Common myeloid progenitor, CD34-positive (primary cell): ENCODE data around the gene RXRG.

Source experiments
- CTCF ChIA-PET: fragments of 350-600 bp; sonication (Branson Sonifier 250); formaldehyde crosslinking; loops from one replicate; lab custom pipeline; 2021; ENCODE audit warnings: antibody characterized with exemption; lab: Charles Lee
- POLR2A ChIA-PET: fragments of 350-600 bp; sonication (Branson Sonifier 250); formaldehyde crosslinking; loops from one replicate; lab custom pipeline; 2021; ENCODE audit warnings: antibody characterized with exemption; lab: Charles Lee
- DNase-seq, 3 donors: peaks; one replicate each; pipeline versions ENCODE4 v3.0.0 to v3.0.0-alpha.2; 2013
- H3K27ac ChIP-seq, 2 experiments: 1 replicate in 1 of 2; 2 replicates in 1 of 2; pipeline ENCODE4 v1.7.0; 2013; ENCODE audit warnings: inconsistent platforms in 2 of 2, low read length in 2 of 2, mild to moderate bottlenecking in 2 of 2, low read depth in 1 of 2, moderate library complexity in 1 of 2; ENCODE audit not compliant: severe bottlenecking in 2 of 2, insufficient read depth in 1 of 2, poor library complexity in 1 of 2
- H3K27me3 ChIP-seq, 5 experiments: replicated peaks in 2 of 5; 1 replicate in 3 of 5; 2 replicates in 2 of 5; pipeline versions ENCODE4 v1.6.1 to v1.7.0; 2013; ENCODE audit warnings: low read length in 4 of 5, mild to moderate bottlenecking in 2 of 5, moderate library complexity in 2 of 5, inconsistent platforms in 1 of 5; ENCODE audit not compliant: insufficient read depth in 5 of 5, control insufficient read depth in 4 of 5
- H3K36me3 ChIP-seq, 4 experiments: 1 replicate in 2 of 4; 2 replicates in 2 of 4; pipeline versions ENCODE4 v1.6.1 to v1.7.0; 2013; ENCODE audit warnings: low read length in 3 of 4, control low read depth in 1 of 4, mild to moderate bottlenecking in 1 of 4; ENCODE audit not compliant: control insufficient read depth in 4 of 4, insufficient read depth in 4 of 4
- H3K4me1 ChIP-seq, 4 experiments: 1 replicate in 3 of 4; 2 replicates in 1 of 4; pipeline versions ENCODE4 v1.6.1 to v1.7.1; 2013; ENCODE audit warnings: low read length in 3 of 4, mild to moderate bottlenecking in 3 of 4, control low read depth in 1 of 4, inconsistent platforms in 1 of 4, moderate library complexity in 1 of 4; ENCODE audit not compliant: control insufficient read depth in 4 of 4, insufficient read depth in 4 of 4; ENCODE audit errors: control extremely low read depth in 1 of 4
- H3K4me3 ChIP-seq, 7 experiments: 1 replicate in 4 of 7; 2 replicates in 3 of 7; pipeline versions ENCODE4 v1.5.1 to v1.7.0; 2013; ENCODE audit warnings: mild to moderate bottlenecking in 7 of 7, low read length in 6 of 7, moderate library complexity in 6 of 7, inconsistent platforms in 2 of 7, low read depth in 2 of 7, control low read depth in 1 of 7; ENCODE audit not compliant: insufficient read depth in 4 of 7, control insufficient read depth in 1 of 7; ENCODE audit errors: extremely low read depth in 1 of 7
- H3K9me3 ChIP-seq, 5 experiments: 1 replicate in 4 of 5; 2 replicates in 1 of 5; pipeline versions ENCODE4 v1.6.1 to v1.7.1; 2013; ENCODE audit warnings: low read length in 4 of 5, mild to moderate bottlenecking in 2 of 5, inconsistent platforms in 1 of 5, low read depth in 1 of 5, moderate library complexity in 1 of 5; ENCODE audit not compliant: control insufficient read depth in 4 of 5, insufficient read depth in 2 of 5; ENCODE audit errors: control extremely low read depth in 1 of 5
- WGBS: methylation state at CpG from one replicate; pipeline ENCODE4 v1.1.5; 2013; ENCODE audit not compliant: insufficient coverage; 5-methylcytosine and 5-hydroxymethylcytosine counted together

Gene RXRG

DNA sequence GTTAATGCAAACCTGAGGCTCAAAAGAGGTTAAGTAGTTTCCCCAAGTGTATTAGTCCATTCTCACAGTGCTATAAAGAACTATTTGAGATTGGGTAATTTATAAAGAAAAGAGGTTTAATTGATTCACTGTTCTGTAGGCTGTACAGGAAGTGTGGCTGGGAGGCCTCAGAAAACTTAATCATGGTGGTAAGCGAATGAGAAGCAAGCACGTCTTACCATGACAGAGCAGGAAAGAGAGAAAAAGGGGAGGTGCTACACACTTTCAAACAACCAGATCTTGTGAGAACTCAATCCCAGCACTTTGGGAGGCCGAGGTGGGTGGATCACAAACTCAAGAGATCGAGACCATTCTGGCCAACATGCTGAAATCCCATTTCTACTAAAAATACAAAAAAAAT is 38.5 kb upstream of the RXRG start:
- ChIA-PET CTCF (no interaction called here), POLR2A (no interaction called here)
- Histone ChIP-seq H3K4me3 (no peak overlapping the region), H3K4me1 (no peaks in the 10 kb centered on the region), H3K27ac (no peak overlapping the region), H3K27me3 (peaks cover 0 to 7% (median 2%) of the 10 kb centered on the region in 5 experiments), H3K36me3 (no peaks in the 10 kb centered on the region), H3K9me3 (no peaks in the 10 kb centered on the region)
- DNase-seq = peak in 1 of 3 donors; percentile 2
- 71% methylated on average over 2 of the region's 4 CpGs for WGBS

DNA sequence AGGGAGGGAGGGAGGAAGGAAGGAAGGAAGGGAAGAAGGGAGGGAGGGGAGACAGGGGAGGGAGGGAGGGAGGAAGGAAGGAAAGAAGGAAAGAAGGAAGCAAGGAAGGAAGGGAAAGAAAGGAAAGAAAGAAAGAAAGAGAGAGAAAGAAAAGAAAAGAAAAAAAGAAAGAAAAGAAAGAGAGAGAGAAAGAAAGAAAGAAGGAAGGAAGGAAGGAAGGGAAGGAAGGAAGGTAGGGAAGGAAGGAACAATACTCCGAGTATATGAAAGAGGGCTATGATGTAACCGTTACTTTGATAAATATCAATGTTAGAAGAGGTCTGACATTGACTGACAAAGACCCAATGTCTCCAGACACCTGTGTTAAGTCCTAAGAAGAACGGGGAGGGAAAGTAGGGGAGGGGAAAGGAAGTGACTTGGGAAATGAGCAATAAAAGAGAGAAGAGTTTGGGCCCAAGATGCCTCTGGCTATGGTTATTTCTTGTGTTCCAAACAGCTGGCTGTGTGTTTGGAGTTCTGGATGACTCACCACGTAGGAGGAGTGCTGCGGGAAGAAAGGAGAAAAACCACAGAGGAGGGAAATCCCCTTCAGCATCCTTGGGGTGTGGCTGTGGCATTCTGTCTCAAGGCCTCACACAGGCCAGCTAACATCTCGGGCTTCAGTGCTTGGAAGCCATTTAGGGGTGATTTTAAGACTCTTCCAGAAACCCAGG is 37.0 kb upstream of the RXRG start:
- peaks cover 0 to 5% (median under 1%) of the 10 kb centered on the region in 5 experiments for H3K27me3 ChIP-seq
- H3K27ac ChIP-seq = no peak overlapping the region
- H3K4me1 ChIP-seq = no peaks in the 10 kb centered on the region
- ChIA-PET CTCF (no interaction called here), POLR2A (no interaction called here)
- no peaks in the 10 kb centered on the region for H3K36me3 ChIP-seq
- DNase-seq = peak; percentile 6 to 38 (median 31)
- WGBS = 45% methylated on average over 6 of the region's 6 CpGs
- no peak overlapping the region for H3K4me3 ChIP-seq
- H3K9me3 ChIP-seq = no peaks in the 10 kb centered on the region

GRCh38 chr1:165476776-165477175 is 31.9 kb upstream of the RXRG start:
- Histone ChIP-seq H3K4me3 (no peak overlapping the region), H3K27me3 (peaks cover 0 to 6% (median 2%) of the 10 kb centered on the region in 5 experiments), H3K27ac (no peak overlapping the region), H3K36me3 (no peaks in the 10 kb centered on the region), H3K9me3 (no peaks in the 10 kb centered on the region), H3K4me1 (no peaks in the 10 kb centered on the region)
- ChIA-PET POLR2A (no interaction called here), CTCF (interaction anchor here (0.6 kb wide), 1 partner anchor 102 kb away, joined by 3 read pairs; no protein-coding TSS in a partner anchor)
- no peak for DNase-seq
- WGBS = 20% methylated on average over 1 of the region's 1 CpG

- DNase-seq = no peak
- POLR2A ChIA-PET = no interaction called here
- H3K27ac ChIP-seq = no peak overlapping the region
- CTCF ChIA-PET = no interaction called here
- WGBS = 94% methylated on average over 2 of the region's 2 CpGs
- no peaks in the 10 kb centered on the region for H3K9me3 ChIP-seq
- H3K4me3 ChIP-seq = no peak overlapping the region
- H3K27me3 ChIP-seq = peaks cover 0 to 13% (median 2%) of the 10 kb centered on the region in 5 experiments
- no peaks in the 10 kb centered on the region for H3K36me3 ChIP-seq
- H3K4me1 ChIP-seq = no peaks in the 10 kb centered on the region
These were observed 29.3 kb upstream of the RXRG start for GRCh38 chr1:165474196-165474595.

DNA sequence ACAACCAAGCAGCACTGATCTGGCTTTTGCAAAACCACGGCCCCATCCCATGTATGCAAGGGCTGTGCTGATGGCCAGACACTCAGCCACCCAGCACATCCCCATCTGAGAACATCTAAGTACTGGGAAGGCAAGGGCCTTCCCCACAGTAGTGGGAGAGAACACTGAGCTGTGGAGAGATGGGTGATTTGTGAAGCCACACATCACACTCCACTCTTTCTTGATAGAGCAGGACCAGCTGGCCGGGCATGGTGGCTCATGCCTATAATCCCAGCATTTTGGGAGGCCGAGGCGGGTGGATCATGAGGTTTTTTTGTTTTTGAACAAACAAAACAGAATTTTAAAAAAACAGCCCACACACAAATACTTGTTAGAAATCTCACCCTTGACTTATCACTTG is 28.2 kb upstream of the RXRG start:
- ChIA-PET POLR2A (no interaction called here), CTCF (no interaction called here)
- DNase-seq = no peak

GRCh38 chr1:165468726-165469249 is 23.9 kb upstream of the RXRG start:
- DNase-seq = no peak
- Histone ChIP-seq H3K27me3 (peaks cover 0 to 28% (median 14%) of the 10 kb centered on the region in 5 experiments), H3K9me3 (no peaks in the 10 kb centered on the region), H3K36me3 (no peaks in the 10 kb centered on the region), H3K4me3 (no peak overlapping the region), H3K4me1 (no peaks in the 10 kb centered on the region), H3K27ac (no peak overlapping the region)
- ChIA-PET POLR2A (no interaction called here), CTCF (no interaction called here)
- 96% methylated on average over 6 of the region's 6 CpGs for WGBS

More for the DNA sequence above, 28.2 kb upstream of the RXRG start:
- peaks cover 0 to 16% (median 2%) of the 10 kb centered on the region in 5 experiments for H3K27me3 ChIP-seq
- H3K27ac ChIP-seq = no peak overlapping the region
- 100% methylated on average over 2 of the region's 4 CpGs for WGBS
- H3K4me3 ChIP-seq = no peak overlapping the region
- no peaks in the 10 kb centered on the region for H3K9me3 ChIP-seq
- H3K36me3 ChIP-seq = no peaks in the 10 kb centered on the region
- no peaks in the 10 kb centered on the region for H3K4me1 ChIP-seq

- H3K27ac ChIP-seq = no peak overlapping the region
- H3K9me3 ChIP-seq = no peaks in the 10 kb centered on the region
- POLR2A ChIA-PET = no interaction called here
- DNase-seq = no peak
- 100% methylated on average over 1 of the region's 2 CpGs for WGBS
- H3K36me3 ChIP-seq = no peaks in the 10 kb centered on the region
- H3K27me3 ChIP-seq = peaks cover 0 to 28% (median 14%) of the 10 kb centered on the region in 5 experiments
- no peaks in the 10 kb centered on the region for H3K4me1 ChIP-seq
- H3K4me3 ChIP-seq = no peak overlapping the region
- CTCF ChIA-PET = interaction anchor here (1.2 kb wide), 1 partner anchor 17 kb away, joined by 3 read pairs; no protein-coding TSS in a partner anchor
These were observed 23.3 kb upstream of the RXRG start for GRCh38 chr1:165468253-165468652.
